A549 (cell line): ENCODE data around the gene IRF9. TPM values are rescaled to one million over a fixed set of nuclear protein-coding genes. Genes with fewer than 3 reads are reported as not detected.

ENCODE experiments used
- ATAC-seq, 2 experiments: fragments of 200-7000 bp in 1 of 2; fragments of >200 bp in 1 of 2; cut with Nextera tagmentation in 1 of 2; cut with Tn5 transposase in 1 of 2; 3 replicates each; pipeline versions ENCODE4 v1.8.0 to v1.9.1; 2018 to 2020; ENCODE audit warnings: mild to moderate bottlenecking in 1 of 2, moderate library complexity in 1 of 2
- CTCF ChIA-PET: fragments of 300-600 bp; sonication (Branson Sonifier 250); formaldehyde crosslinking; extraction: SDS; loops from one replicate; lab custom pipeline; 2021; ENCODE audit warnings: antibody characterized with exemption, inconsistent platforms; lab: Yijun Ruan, JAX
- POLR2A ChIA-PET: fragments of 350-600 bp; formaldehyde crosslinking; extraction: SDS; loops from one replicate; lab custom pipeline; 2021; ENCODE audit warnings: antibody characterized with exemption, inconsistent platforms; lab: Yijun Ruan, JAX
- DNase-seq, 2 experiments: peaks; one replicate each; pipeline versions ENCODE4 v3.0.0 to v3.0.0-alpha.2; 2011 to 2016; ENCODE audit warnings: low read depth in 1 of 2, low spot score in 1 of 2
- FAIRE-seq: peaks from 2 replicates; lab custom pipeline; 2011; peaks lifted over from hg19 to GRCh38; lab: Jason Lieb, UNC
- H3K27ac ChIP-seq, 2 experiments: fragments of >200 bp; sonication (Bioruptor Twin); formaldehyde crosslinking; 3 replicates each; pipeline ENCODE4 v1.5.1; 2016 to 2017
- H3K4me1 ChIP-seq: fragments of >200 bp; sonication (Bioruptor Twin); formaldehyde crosslinking; 3 replicates; pipeline ENCODE4 v1.6.1; 2016
- H3K4me2 ChIP-seq: fragments of >200 bp; sonication (Bioruptor Twin); formaldehyde crosslinking; 3 replicates; pipeline ENCODE4 v1.6.1; 2016
- H3K4me3 ChIP-seq: fragments of >200 bp; sonication (Bioruptor Twin); formaldehyde crosslinking; 3 replicates; pipeline ENCODE4 v1.5.1; 2016
- H3K9me3 ChIP-seq: fragments of >200 bp; sonication (Bioruptor Twin); formaldehyde crosslinking; 3 replicates; pipeline ENCODE4 v1.6.1; 2016
- BHLHE40 ChIP-seq: IDR thresholded peaks from 2 replicates; pipeline ENCODE4 v1.6.1; 2012; ENCODE audit warnings: low read depth, low read length, inconsistent platforms
- CBX2 ChIP-seq: fragments of 200-600 bp; sonication (generic); IDR thresholded peaks from 2 replicates; pipeline ENCODE4 v1.6.1; 2016; ENCODE audit warnings: low read depth, mild to moderate bottlenecking, borderline replicate concordance
- CBX8 ChIP-seq: fragments of 200-600 bp; sonication (generic); IDR thresholded peaks from 2 replicates; pipeline ENCODE4 v1.6.1; 2016
- CEBPB ChIP-seq, 2 experiments: fragments of >200 bp in 1 of 2; sonication (Bioruptor Twin) in 1 of 2; formaldehyde crosslinking in 1 of 2; IDR thresholded peaks; 2 replicates each; pipeline ENCODE4 v1.6.1; 2012 to 2016
- CHD2 ChIP-seq: fragments of 150-350 bp; IDR thresholded peaks from 2 replicates; pipeline ENCODE4 v1.6.1; 2014; ENCODE audit warnings: low read length; ENCODE audit not compliant: partially characterized antibody
- EHMT2 ChIP-seq: fragments of 200-600 bp; sonication (generic); IDR thresholded peaks from 2 replicates; pipeline ENCODE4 v1.6.1; 2016; ENCODE audit warnings: antibody characterized with exemption, low read depth, mild to moderate bottlenecking, moderate library complexity
- EP300 ChIP-seq, 2 experiments: fragments of >200 bp; sonication (Bioruptor Twin); formaldehyde crosslinking; IDR thresholded peaks; 2 replicates in 1 of 2; 3 replicates in 1 of 2; pipeline ENCODE4 v1.6.1; 2016 to 2017
- FOSB ChIP-seq: fragments of 250-450 bp; sonication (Bioruptor Pico); IDR thresholded peaks from 2 replicates; pipeline ENCODE4 v1.5.0; 2020; ENCODE audit warnings: mild to moderate bottlenecking, moderate library complexity
- FOSL2 ChIP-seq, 2 experiments: fragments of 450-650 bp in 1 of 2; fragments of >200 bp in 1 of 2; sonication (Bioruptor Twin) in 1 of 2; formaldehyde crosslinking; IDR thresholded peaks; 2 replicates each; pipeline versions ENCODE4 v1.5.0 to v1.6.1; 2016 to 2020; ENCODE audit warnings: mild to moderate bottlenecking in 1 of 2, moderate library complexity in 1 of 2
- HEYL ChIP-seq: fragments of 250-450 bp; sonication (Bioruptor Pico); IDR thresholded peaks from 2 replicates; pipeline ENCODE4 v1.8.0; 2021; ENCODE audit warnings: mild to moderate bottlenecking, moderate library complexity
- HOXB13 ChIP-seq: fragments of 250-450 bp; sonication (Bioruptor Pico); IDR thresholded peaks from 2 replicates; pipeline ENCODE4 v1.5.0; 2020; ENCODE audit warnings: low read depth, mild to moderate bottlenecking, moderate library complexity
- JUN ChIP-seq, 2 experiments: fragments of >200 bp; sonication (Bioruptor Twin); formaldehyde crosslinking; IDR thresholded peaks; 2 replicates in 1 of 2; 3 replicates in 1 of 2; pipeline ENCODE4 v1.6.1; 2016 to 2017
- KDM1A ChIP-seq: fragments of 200-600 bp; sonication (generic); IDR thresholded peaks from 2 replicates; pipeline ENCODE4 v1.6.1; 2016; ENCODE audit warnings: low read depth, mild to moderate bottlenecking
- KDM5A ChIP-seq: fragments of 200-600 bp; sonication (generic); IDR thresholded peaks from 2 replicates; pipeline ENCODE4 v1.6.1; 2016; ENCODE audit warnings: antibody characterized with exemption, mild to moderate bottlenecking
- MAZ ChIP-seq: fragments of 150-350 bp; IDR thresholded peaks from 2 replicates; pipeline ENCODE4 v1.6.1; 2014; ENCODE audit warnings: antibody characterized with exemption, low read depth, low read length, borderline replicate concordance
- MYC ChIP-seq: IDR thresholded peaks from 2 replicates; pipeline ENCODE4 v1.6.1; 2012; ENCODE audit warnings: mild to moderate bottlenecking, inconsistent platforms, low read length, improper control_type of control experiment, borderline replicate concordance
- NR3C1 ChIP-seq: fragments of >200 bp; sonication (Bioruptor Twin); formaldehyde crosslinking; IDR thresholded peaks from 3 replicates; pipeline ENCODE4 v1.6.1; 2017
- POLR2AphosphoS2 ChIP-seq: conservative IDR thresholded peaks from 2 replicates; pipeline ENCODE4 v1.6.1; 2012; ENCODE audit warnings: low read length, improper control_type of control experiment, inconsistent platforms
- RARB ChIP-seq: fragments of 250-450 bp; sonication (Bioruptor Pico); IDR thresholded peaks from 2 replicates; pipeline ENCODE4 v1.8.0; 2021; ENCODE audit warnings: mild to moderate bottlenecking, moderate library complexity
- RNF2 ChIP-seq: fragments of 200-600 bp; sonication (generic); IDR thresholded peaks from 2 replicates; pipeline ENCODE4 v1.6.1; 2016; ENCODE audit warnings: low read depth, mild to moderate bottlenecking, antibody characterized with exemption, moderate library complexity, borderline replicate concordance
- SREBF2 ChIP-seq: fragments of 450-650 bp; IDR thresholded peaks from 2 replicates; pipeline ENCODE4 v1.6.1; 2014; ENCODE audit warnings: mild to moderate bottlenecking, moderate library complexity
- TFCP2L1 ChIP-seq: fragments of 250-450 bp; sonication (Bioruptor Pico); IDR thresholded peaks from 2 replicates; pipeline ENCODE4 v1.5.0; 2021; ENCODE audit warnings: mild to moderate bottlenecking
- ZC3H11A ChIP-seq: fragments of 450-650 bp; IDR thresholded peaks from 2 replicates; pipeline ENCODE4 v1.6.1; 2014; ENCODE audit warnings: antibody characterized with exemption, mild to moderate bottlenecking
- ZFP36 ChIP-seq: fragments of 450-650 bp; IDR thresholded peaks from 2 replicates; pipeline ENCODE4 v1.6.1; 2014; ENCODE audit warnings: borderline replicate concordance; ENCODE audit not compliant: partially characterized antibody
- WGBS: methylation state at CpG from one replicate; pipeline ENCODE4 v1.1.6; 2017; ENCODE audit errors: missing lambda C conversion rate; 5-methylcytosine and 5-hydroxymethylcytosine counted together
- polyA plus RNA-seq, 4 experiments: library from polyadenylated mRNA; depleted of rRNA in 3 of 4; stranded (reverse); fragments of >200 nt; fragmentation: RNase III in 1 of 4; extraction: RNeasy Plus Mini Kit Qiagen cat#74134 plus additional on column Dnase treatment in 1 of 4; gene quantifications; 2 replicates in 3 of 4; 3 replicates in 1 of 4; pipeline ENCODE4 v1.2.3, GENCODE V29; 2011 to 2017
- TF ChIP-seq, protein P1 (sequence below): fragments of >200 bp; sonication (Bioruptor Twin); formaldehyde crosslinking; IDR thresholded peaks from 3 replicates; pipeline ENCODE4 v1.6.1; 2016
- TF ChIP-seq, protein P2 (sequence below): fragments of 450-650 bp; IDR thresholded peaks from 2 replicates; pipeline ENCODE4 v1.6.1; 2014; ENCODE audit warnings: antibody characterized with exemption

Gene IRF9
- polyA plus RNA-seq, 2 of the 4 experiments (the other 2 are of a cell fraction), result 19.0 to 23.1 TPM

DNA sequence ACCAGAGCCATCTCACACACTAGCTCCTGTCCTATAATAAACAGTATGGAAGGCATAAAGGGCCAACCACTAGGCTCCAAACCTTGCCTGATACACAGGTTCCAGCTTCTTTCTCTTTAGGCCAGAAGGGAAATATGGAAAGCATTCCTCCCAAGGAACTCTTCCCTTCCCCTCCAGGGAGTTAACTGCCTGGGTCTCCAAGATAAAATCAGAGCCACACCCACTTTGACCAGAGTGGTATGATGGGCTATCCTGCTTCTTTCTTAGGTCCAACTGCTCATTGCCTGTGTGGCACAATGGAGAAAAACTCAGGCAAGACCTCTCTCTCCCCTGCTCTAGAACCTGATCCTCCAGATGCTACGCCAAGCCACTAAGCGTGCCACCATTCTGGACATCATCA is 46.6 kb downstream of the IRF9 start:
- POLR2A ChIA-PET, result no interaction called here
- CTCF ChIA-PET, result interaction anchor here (2.4 kb wide), 1 partner anchor 35 kb away, joined by 7 read pairs; the partner anchor contains the start of gene TINF2
- peaks cover 5% of the 10 kb centered on the region; the same call in 1 of the 3 replicates for H3K4me1 ChIP-seq
- WGBS, result 96% methylated on average over 2 of the region's 2 CpGs
- no peak for ATAC-seq
- H3K27ac ChIP-seq, result no peak overlapping the region
- no peak overlapping the region for H3K4me3 ChIP-seq
- TF ChIP-seq BHLHE40, result no peak
- TF ChIP-seq, protein P1, sequence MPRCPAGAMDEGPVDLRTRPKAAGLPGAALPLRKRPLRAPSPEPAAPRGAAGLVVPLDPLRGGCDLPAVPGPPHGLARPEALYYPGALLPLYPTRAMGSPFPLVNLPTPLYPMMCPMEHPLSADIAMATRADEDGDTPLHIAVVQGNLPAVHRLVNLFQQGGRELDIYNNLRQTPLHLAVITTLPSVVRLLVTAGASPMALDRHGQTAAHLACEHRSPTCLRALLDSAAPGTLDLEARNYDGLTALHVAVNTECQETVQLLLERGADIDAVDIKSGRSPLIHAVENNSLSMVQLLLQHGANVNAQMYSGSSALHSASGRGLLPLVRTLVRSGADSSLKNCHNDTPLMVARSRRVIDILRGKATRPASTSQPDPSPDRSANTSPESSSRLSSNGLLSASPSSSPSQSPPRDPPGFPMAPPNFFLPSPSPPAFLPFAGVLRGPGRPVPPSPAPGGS, result no peak
- TF ChIP-seq EHMT2, result no peak
- TF ChIP-seq JUN (IDR thresholded peaks at IDR 0.05), result no peak
- no peak for TF ChIP-seq CHD2
- TF ChIP-seq KDM1A, result no peak
- TF ChIP-seq ZC3H11A, result no peak
- no peak for TF ChIP-seq MAZ
- TF ChIP-seq CBX2, result no peak
- TF ChIP-seq, protein P2, sequence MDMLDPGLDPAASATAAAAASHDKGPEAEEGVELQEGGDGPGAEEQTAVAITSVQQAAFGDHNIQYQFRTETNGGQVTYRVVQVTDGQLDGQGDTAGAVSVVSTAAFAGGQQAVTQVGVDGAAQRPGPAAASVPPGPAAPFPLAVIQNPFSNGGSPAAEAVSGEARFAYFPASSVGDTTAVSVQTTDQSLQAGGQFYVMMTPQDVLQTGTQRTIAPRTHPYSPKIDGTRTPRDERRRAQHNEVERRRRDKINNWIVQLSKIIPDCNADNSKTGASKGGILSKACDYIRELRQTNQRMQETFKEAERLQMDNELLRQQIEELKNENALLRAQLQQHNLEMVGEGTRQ, result no peak
- TF ChIP-seq ZFP36, result no peak
- no peak for TF ChIP-seq RARB (CRISPR knock-in tag)
- TF ChIP-seq EP300 (IDR thresholded peaks at IDR 0.05), result no peak
- no peak for TF ChIP-seq HEYL (CRISPR knock-in tag)
- no peak for TF ChIP-seq RNF2
- TF ChIP-seq, all 56 proteins: peak for 0
- no peak for FAIRE-seq
- no peaks in the 10 kb centered on the region for H3K9me3 ChIP-seq
- no peak for DNase-seq
- H3K4me2 ChIP-seq, result no peak overlapping the region

- FAIRE-seq, result no peak
These were observed 50.2 kb downstream of the IRF9 start for GRCh38 chr14:24211311-24211710.

DNA sequence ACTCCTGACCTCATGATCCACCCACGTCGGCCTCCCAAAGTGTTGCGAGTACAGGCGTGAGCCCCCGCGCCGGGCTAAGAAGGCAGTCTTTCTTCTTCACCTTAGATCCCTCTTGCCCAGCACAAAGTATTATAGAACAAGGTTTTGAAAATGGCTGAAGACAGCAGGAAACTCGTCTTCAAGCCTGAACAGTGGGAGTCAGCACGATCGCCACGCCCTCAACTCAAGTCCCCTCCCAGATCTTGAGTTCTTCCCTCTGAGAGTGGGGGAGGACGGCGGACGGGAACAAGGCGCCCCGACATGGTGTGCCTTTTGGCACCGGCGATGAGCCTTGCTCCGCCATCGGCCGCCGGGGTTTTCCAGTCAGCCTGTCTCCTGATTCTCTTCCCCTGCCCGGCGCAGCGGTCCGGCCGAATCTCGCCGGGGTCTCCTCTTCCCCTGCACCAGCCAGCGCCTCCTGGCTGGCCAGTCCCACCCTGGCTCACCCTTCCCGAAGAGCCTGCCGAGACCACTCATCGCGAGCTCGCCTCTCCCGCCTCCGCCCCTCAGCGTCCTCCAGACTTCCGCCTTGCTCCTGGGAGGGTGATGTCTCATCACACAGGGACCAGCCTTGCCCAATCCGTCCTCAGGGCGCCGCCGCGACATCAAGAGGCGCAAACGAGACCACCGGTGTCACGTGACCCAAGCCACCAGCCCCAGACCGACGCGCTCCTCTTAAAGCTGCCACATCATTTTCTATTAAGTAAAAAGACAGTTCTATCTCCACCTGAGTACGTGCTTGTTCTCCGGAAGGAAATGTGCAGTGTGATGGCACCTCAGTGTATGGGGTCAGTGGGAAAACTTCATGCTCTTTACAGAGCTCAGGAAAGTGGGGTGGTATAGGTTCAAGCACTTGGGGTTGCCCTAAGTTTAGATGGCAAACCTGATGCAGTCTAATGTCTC is 52.1 kb downstream of the IRF9 start, which contains the start of gene CHMP4A:
Gene CHMP4A (minus strand): TSS at position 565 of the 942 bp plus-strand sequence. CDS start 49 bp downstream, at position 516.
- Histone ChIP-seq H3K4me1 (peaks cover 24% of the 10 kb centered on the region), H3K9me3 (no peaks in the 10 kb centered on the region), H3K27ac (peak within 1 kb of the TSS; percentile 93 to 96), H3K4me2 (peak within 1 kb of the TSS; percentile 72), H3K4me3 (peak within 1 kb of the TSS; percentile 57)
- ChIA-PET POLR2A (interaction anchor here (0.6 to 3.6 kb wide), 12 partner anchors 9 to 218 kb away, joined by 3 to 36 read pairs (median 4); partner anchors contain the start of genes DHRS1, EMC9, IPO4 and NOP9), CTCF (interaction anchor here (0.8 to 4.3 kb wide), 4 partner anchors 25 to 83 kb away, joined by 3 to 31 read pairs (median 4); partner anchors contain the start of genes IPO4, PSME2 and RNF31)
- ATAC-seq, result peak; percentile 91 to 94
- WGBS, result 1% methylated on average over 48 of the region's 53 CpGs
- FAIRE-seq, result no peak
- DNase-seq, result peak; percentile 98 to 99
- TF ChIP-seq POLR2AphosphoS2 (no peak), FOSB (0 out of 2 replicates have a peak, but pooled peaks have one; percentile 42), FOSL2 (IDR thresholded peaks at IDR 0.05) (no peak), FOSL2 (CRISPR knock-in tag; IDR thresholded peaks at IDR 0.05) (peak; percentile 68), TFCP2L1 (CRISPR knock-in tag) (peak; percentile 78), HOXB13 (no peak), NR3C1 (no peak), BHLHE40 (peak; percentile 57; the same call in 1 of the 2 replicates), EP300 (IDR thresholded peaks at IDR 0.05) (no peak), SREBF2 (no peak), RNF2 (no peak), RARB (CRISPR knock-in tag) (no peak; the same call in 1 of the 2 replicates), MAZ (no peak), HEYL (CRISPR knock-in tag) (no peak), CBX8 (no peak), KDM5A (peak; percentile 31), MYC (peak; percentile 13; the same call in 1 of the 2 replicates)
- TF ChIP-seq, protein P2, result peak; percentile 98

More at GRCh38 chr14:24211311-24211710, 50.2 kb downstream of the IRF9 start:
- no peak overlapping the region for H3K4me3 ChIP-seq
- DNase-seq (no peak), ATAC-seq (no peak)
- ChIA-PET POLR2A (interaction anchor here (1.5 kb wide), 1 partner anchor 16 kb away, joined by 6 read pairs; the partner anchor contains the start of gene TM9SF1), CTCF (interaction anchor here (0.7 to 1.5 kb wide), 4 partner anchors 9 to 85 kb away, joined by 3 to 4 read pairs (median 4); partner anchors contain the start of gene TM9SF1)
- TF ChIP-seq RARB (CRISPR knock-in tag) (no peak), HOXB13 (no peak), CEBPB (IDR thresholded peaks at IDR 0.05) (no peak)
- H3K9me3 ChIP-seq, result no peaks in the 10 kb centered on the region
- peaks cover 24% of the 10 kb centered on the region for H3K4me1 ChIP-seq
- no peak overlapping the region for H3K27ac ChIP-seq
- 95% methylated on average over 6 of the region's 6 CpGs for WGBS
- H3K4me2 ChIP-seq, result no peak overlapping the region; the same call in 2 of the 3 replicates
